HG02973 (cell line): Measurements from ENCODE around the gene TSC2.
"Not testable (repeated sequence)": the region's sequence is repeated elsewhere in the genome, so short reads cannot be mapped to it uniquely, and the experiment has no call there.

ENCODE experiments used
- ATAC-seq: cut with Tn5 transposase; IDR thresholded peaks from one replicate; pipeline ENCODE4 v1.9.1; 2021; ENCODE audit warnings: moderate library complexity; ENCODE audit not compliant: unreplicated experiment

The TSC2 gene

DNA sequence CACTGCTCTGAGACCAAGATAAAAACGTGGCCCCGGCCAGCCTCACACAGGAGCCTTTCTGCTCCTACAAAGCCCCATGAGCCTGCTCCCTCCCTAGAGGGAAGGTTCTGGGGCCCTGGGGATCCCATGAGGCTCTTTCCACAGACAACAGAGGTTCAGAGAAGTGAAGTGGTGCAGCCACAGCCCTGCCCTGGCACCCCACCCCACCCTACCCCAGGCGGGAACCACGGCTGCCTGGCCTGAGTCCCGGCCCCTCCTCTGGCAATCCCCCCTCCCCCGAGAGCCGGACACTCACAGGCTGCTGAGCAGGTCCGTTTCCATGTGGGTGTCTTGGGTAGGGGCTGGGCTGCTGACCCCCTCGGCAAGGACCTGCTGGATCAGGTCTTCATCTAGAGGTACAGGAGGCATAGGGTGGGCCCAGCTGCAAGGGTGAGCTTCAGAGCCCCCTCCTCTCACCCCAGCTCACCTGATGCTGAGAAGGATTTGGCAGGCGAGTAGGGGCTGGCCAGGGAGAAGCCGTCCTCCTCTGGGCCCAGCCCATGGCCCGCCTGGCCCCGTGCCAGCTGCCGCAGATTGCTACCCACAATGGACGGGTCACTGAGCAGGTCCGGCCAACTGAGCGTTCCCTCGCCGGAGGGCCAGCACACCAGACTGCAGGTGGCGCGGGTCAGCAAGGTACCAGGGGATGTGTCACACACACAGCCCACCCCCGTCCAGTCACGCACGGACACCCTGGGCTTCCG lies 49.2 kb downstream of the TSC2 start:
- ATAC-seq, result no peak

DNA sequence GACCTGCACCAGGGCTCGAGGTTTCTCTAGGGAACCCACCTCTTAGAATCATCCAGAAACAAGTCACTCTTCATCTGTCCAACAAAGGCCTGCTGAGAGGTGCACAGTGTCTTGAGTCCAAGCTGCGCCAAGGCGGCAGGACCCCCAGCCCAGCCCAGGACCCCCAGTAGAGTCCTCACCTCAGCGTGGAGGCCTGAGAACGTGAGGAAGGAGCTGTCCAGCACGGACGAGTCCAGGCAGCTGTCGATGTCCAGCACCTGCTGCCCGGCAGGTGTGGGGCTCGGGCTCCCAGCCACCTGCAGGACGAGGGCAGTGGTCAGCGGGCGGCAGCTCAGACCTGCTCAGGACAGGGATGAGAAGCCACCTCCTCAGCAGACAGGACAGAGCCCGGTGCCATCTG lies 49.9 kb downstream of the TSC2 start:
- ATAC-seq, result not testable (repeated sequence)

DNA sequence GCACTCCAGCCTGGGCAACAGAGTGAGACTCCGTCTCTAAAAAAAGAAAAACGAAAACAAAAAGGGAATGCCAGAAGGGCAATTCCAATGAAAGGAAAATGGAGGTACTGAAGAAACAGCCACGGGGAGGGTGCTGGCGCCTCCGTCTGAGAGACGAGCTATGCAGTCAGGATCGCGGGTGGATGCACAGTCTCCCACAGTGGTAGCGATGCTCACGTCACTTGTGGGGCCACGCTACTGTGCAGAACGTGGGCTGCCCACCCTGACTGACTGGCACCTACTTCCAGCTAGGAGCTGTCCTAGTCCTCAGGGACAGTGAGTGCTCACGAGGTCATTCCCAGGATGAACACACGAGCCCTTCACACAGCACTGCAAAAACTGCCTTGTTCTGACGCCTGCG lies 53.8 kb downstream of the TSC2 start:
- not testable (repeated sequence) for ATAC-seq

DNA sequence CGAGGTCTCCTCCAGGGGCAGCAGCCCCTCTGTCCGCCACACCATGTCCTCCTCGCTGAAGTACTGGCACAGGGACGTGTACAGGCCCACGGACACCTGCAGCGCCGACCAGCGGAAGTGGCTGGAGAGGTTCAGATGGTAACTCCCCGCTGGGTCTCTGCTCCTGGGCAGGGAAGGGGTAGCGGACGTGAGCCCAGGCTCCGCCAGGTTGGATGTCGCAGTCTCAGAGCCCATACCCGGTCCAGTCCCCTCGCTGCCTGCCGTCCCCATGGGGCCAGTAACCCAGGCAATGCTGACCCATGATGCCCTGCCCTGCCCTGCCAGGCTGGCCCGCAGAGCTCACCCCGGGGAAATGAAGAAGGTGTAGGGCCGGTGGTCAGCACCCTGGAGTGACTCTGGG lies 54.7 kb downstream of the TSC2 start:
- ATAC-seq, result no peak

DNA sequence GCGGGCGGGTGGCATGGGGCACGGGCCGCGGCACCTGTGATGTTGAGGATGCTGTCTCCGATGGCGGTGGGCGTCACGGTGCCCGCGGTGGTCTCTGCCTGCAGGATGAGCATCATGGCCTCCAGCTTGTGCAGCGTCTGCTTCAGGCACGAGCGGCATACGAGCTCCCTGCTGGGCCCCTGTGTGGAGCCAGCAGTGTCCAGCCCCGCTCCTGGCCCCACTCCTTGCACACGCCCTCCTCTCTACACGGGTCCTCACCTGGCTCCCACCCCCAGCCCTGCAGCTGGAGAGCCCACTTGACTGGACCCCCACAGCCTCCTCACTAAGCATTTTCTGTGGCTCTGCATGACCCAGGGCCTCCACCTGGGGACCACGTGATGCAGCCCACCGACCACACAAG lies 56.7 kb downstream of the TSC2 start:
- not testable (repeated sequence) for ATAC-seq

DNA sequence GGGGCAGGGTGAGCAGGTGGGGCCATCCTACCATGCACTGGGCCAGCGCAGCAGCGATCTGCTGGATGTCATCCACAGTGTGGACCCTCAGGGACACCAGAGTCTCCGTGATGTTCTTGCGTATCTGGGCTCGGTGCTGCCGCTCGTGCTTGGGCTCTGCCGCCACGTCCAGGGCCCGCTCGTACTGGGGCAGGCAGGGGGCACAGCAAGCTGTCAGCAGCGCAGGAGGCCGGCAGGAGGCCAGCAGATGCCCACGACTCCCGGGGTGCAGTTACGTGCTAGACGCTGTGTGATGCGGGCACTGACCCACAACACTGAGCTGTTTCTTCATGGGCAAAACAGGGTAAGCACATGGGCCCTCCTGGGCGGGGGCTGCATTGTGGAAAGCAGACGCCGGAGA lies 57.5 kb downstream of the TSC2 start:
- not testable (repeated sequence) for ATAC-seq

DNA sequence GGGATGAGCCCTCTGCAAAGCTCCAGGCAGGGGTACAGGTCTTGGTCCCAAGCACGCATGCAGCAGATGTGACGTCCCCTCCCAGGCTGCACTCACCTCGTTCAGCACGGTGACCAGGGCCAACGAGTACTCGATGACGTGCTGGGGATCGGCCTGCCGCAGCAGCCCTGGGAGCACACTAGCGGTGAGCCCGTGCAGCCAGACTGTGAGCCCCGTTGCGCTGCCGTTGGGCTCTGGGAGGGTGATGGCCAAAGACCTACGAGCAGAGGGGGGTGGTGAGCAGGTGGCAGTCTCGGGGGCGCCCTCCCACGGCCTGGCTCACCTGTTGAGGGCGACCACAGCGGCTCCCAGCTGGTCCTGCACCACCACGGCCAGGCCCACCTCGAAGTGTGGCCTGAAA lies 58.0 kb downstream of the TSC2 start:
- not testable (repeated sequence) for ATAC-seq

DNA sequence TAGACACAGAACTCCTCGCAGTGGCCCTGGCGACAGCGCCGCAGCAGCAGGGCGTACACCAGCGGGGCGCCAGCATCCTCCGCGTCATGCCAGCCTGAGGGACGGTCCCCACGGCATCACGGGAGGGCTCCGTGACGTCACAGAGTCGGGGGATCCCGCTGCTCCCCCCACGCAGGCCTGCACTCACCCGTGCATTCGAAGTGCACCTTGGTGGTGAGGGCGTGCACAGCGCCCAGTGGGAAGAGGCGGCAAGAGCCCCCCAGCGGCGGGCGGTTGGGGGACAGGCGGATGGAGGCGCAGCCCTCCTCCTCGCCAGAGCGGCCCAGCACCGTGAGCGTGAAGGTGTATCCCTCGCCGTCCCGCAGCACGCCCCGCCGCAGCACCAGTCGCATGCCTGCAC lies 58.4 kb downstream of the TSC2 start:
- not testable (repeated sequence) for ATAC-seq

DNA sequence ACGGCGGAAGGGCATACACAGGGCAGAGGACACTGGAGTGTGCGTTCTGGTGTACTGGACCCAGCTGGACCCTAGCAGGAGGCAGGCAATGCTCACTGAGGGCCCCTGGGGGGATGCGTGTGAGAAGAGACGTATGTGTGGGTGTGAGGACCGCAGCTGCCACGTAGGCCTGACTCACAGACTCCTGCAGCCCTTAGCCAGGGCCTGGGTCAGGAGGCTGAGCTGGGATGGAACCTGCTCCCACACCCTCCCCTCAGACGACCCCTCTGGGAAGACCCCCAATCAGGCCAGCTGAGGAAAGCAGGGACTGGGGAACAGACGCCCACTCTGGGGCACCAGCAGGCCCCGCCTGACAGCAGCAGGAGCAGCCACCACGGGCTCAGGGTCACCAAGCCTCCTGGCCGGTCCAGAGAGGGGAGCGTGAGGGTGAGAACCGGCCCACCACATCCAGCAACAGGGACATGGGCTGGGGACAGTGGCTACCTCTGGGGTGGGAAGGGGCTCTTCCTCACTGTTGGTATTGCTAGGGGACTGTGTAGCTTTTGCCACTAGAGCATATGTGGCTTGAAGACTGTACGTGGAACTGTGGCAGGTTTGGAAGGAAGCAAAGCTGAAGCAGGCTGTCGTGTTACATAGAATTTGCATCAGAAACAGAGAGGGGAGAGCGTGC lies 59.5 kb downstream of the TSC2 start:
- ATAC-seq, result not testable (repeated sequence)

DNA sequence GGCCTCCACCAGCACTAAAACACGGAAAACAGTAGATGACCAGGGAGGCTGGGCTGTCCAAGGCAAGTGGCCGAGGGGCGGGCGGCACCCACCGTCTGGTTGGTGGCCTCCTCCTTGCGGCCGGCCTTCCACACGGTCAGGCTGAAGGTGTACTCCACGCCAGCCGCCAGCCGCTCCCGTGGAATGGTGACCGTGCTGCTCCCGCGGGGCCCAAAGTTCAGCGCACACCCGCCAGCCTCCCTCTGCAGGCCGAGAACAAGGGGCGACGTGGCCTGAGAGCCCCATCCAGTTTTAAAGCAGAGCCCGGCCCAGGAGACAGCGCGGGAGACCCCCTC lies 60.0 kb downstream of the TSC2 start:
- not testable (repeated sequence) for ATAC-seq

DNA sequence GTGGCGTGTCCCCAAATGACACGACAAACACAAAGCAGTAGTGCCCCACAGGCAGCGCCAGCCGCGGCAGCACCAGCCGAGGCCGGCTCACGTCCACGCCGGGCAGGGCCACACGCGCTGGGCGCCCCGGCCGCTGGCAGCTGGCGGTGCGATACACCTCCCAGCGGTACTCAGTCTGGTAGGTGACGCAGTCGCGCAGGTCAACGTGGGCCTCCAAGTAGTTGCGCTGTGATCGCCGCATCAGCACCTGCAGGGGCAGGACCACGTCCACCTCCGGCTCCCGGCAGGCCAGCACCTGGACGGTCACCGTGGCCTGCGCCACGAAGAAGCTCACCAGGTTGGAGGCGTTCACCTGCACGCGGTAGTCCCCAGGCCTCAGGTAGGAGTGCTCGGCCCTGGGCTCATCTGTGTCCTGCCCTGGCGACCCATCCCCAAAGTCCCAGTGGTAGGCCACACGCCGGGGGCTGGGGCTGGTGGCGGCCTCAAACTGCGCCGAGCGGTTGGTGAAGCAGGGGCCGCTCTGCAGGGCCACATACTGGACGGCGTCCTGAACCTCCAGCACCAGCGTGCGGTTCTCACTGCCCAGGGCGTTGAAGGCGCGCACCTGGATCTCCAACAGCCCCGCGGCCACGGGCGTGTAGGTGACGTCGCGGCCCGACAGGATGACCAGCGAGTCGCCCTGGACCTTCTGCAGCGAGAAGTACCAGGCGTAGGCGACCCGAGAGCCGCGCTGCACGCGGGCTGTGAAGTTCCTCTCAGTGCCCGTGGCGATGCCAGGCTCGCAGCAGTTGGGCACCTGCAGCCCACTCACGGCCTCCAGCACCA lies 60.9 kb downstream of the TSC2 start:
- not testable (repeated sequence) for ATAC-seq

DNA sequence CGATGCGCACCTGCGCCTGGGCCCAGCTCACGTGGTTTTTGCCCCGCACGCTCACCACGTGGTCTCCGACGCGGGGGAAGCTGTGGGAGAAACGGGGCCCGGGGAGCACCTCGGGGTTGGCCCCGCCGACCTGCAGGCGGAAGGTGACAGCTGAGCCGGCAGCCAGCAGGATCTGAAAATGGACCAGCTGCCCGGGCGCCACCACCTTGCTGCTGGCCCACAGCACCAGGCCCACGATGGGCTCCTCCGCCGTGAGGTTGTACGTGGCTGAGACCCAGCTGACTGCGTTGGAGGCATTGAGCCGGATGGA lies 61.4 kb downstream of the TSC2 start:
- not testable (repeated sequence) for ATAC-seq

DNA sequence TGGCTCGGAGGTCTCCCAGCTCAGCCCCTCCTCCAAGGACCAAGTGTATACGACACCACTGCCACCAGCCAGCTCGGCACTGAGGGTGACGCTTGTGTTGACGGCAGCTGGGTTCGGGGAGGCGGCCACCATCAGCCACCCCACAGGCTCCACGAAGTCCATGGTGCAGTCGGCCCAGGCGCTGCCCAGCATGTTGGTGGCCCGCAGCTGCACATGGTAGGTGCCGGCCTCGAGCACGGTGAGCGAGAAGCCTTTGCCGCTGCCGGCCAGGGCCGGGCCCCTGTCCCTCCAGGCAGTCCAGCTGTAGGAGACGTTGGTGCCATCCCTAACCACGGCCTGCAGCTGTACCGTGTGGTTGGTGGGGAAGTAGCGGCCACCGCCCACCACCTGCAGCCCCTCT lies 62.1 kb downstream of the TSC2 start:
- ATAC-seq, result not testable (repeated sequence)

DNA sequence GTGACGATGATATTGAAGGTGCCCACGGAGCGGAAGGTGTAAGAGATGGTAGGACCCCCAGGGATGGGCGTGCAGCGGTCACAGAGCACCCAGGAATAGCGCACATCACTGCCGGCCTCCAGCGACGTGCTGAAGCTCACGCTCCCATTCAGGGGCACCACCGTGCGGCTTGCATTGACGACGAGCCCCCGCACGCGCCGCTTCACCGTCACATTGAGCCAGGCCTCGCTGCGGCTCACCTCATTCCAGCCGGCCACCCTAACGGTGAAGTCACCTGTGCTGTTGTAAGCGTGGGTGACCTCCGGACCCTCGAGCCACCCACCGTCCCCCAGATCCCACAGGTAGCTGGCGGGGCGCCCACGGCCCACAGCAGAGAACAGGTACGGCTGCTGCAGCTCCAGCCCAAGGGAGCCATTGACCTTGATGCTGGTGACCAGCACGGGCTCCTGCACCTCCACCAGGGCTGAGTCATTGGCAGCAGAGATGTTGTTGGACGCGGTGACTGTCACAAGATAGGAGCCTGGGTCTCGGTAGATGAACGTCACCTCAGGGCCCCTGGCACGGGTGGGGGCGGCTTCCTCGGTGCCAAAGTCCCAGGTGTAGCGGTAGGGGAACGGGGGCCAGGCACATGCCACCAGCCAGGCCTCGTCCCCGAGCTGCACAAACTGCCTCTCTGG lies 62.7 kb downstream of the TSC2 start:
- ATAC-seq, result not testable (repeated sequence)

DNA sequence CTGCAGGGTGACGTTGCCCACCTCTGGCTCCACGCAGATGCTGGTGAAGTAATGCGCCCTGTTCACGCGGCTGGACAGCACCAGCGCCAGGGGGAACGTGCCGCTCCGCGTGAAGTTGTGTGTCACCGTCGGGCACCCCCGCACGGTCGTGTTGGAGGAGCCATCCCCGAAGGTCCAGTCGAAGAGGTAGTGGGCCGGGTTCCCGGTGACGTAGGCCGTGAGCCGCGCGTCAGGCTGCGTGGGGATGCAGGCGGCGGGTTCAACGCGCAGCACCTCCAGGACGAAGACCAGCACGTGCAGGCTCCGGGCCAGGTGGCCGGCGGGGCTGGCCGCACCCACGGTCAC lies 63.2 kb downstream of the TSC2 start:
- not testable (repeated sequence) for ATAC-seq

DNA sequence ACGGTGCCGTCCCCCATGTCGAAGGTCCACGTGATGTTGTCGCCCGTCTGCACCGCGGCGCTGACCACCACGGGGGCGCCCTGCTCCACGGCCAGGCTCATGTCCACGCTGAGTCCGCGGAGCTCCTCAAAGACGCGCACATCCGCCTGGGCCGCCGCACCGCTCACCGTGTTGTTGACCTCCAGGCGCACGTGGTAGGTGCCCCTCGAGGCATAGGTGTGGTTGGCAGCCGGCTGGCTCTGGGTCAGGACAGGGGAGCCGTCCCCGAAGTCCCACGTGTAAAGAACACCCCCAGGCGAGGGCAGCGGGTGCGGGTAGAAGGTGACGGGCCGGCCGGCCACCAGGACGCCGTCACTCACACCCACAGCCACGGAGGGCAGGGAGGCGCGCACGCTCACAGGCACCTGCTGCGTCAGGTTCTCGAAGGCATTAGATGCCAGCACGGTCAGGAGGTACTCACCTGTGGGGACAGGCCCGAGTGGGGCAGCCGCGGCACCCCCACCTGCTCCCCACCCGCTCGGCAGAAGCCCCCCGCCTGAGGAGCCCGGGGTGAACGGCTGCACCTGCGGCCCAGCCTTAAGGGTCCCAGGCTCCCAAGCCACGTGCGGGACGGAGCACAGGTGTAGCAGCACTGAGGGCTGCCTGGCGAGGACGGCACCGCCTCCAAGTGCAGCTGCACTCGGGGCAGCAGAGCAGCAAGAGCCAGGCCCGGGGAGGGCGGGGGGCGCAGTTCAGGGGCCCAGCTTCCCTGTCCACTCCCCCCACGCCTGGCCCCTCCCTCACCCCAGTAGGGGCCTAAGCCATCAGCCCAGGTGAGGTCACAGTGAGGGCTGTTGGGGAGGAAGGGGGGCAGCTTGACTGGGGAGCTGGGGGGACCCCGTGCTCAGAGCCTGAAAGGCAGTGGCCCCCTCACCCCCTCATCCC lies 63.9 kb downstream of the TSC2 start:
- not testable (repeated sequence) for ATAC-seq

DNA sequence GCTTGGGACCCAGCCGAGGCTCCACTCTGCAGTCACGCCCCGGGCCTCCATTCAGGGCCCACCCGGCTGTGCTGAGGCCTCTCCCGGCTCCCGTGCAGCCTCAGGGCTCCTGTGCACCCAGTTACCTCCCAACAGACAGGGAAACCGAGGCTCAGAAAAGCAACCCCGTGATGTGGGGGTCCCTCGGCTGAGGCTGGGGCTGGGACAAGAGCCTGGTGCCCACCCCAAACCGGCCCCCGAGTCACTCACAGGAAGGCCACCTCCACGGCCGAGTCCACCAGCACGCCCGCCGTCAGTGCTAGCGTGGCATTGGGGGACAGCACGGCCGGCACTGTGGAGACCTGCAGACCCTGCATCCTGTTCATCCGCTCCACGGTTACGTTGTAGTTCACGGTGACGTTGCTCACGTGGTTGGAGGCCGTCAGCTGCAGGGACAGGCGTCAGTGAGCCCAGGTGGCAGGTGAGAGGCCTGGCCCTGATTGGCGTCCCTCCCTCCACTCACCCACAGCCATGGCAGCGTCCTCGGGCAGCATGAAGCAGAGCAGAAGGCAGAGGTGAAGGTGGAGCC lies 64.8 kb downstream of the TSC2 start:
- ATAC-seq, result not testable (repeated sequence)

DNA sequence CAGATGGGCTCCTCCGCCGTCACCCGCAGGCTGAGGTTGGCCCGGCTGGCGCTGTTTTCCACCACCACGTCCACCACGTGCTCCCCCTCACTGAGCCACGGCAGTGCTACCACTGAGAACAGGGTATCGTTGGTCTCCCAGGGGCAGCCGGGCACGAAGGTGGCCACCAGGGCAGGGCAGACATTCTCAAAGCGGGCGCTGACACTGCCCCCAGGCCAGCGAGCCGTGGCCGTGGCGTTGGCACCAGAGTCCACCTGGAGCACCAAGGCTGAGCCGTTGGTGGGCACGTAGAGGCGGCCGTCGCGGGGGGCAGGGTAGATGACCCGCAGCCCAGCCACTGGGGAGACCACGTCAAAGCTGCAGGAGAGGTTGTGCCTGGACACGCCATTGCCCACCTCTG lies 66.4 kb downstream of the TSC2 start:
- ATAC-seq, result not testable (repeated sequence)

DNA sequence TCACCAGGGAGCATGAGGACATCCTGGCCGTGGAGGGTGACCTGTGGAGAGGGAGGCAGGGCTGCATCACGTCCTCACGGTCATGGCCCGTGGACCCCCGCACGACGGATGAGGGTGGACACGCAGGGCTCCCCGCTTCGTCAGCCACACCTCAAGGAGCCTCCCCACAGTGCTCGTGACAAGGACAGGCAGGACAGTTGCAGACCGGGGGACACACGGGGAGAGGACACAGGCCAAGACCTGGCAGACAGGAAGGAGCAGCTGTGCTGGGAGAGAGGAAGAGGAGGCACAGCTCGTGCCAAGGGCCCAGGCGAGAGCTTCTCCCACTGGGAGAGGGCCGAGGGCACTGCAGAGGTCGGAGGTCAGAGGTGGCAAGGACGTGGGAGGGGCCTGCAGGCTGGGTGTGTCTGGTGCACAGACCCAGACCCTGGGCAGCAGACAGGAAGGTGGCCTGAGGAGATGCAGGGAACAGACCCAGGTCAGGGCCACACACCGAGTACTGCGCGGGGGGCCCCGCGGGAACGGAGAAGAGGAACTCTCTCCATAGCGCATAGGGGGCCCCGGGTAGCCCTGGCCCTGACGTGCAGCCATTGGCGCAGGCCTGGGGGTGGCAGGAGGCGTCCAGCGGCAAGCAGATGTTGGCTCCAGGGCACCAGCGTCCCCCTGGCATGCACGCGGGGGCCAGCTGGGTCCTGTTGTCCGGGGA lies 67.3 kb downstream of the TSC2 start:
- ATAC-seq, result not testable (repeated sequence)
